Large intestine (tissue), 3 donors: Measurements from ENCODE around the gene RAD51B. TPM values are rescaled to one million over a fixed set of nuclear protein-coding genes. Genes with fewer than 3 reads are reported as not detected.

Experiments
- DNase-seq, 2 donors: peaks; one replicate each; pipeline versions ENCODE4 v3.0.0 to v3.0.0-alpha.2; 2013
- H3K27ac ChIP-seq: one replicate; pipeline ENCODE4 v1.5.1; 2013; ENCODE audit warnings: low read length
- H3K27me3 ChIP-seq: 2 replicates; pipeline ENCODE4 v1.6.1; 2013; ENCODE audit warnings: low read length; ENCODE audit not compliant: control insufficient read depth, insufficient read depth
- H3K36me3 ChIP-seq: 2 replicates; pipeline ENCODE4 v1.6.1; 2013; ENCODE audit warnings: low read length; ENCODE audit not compliant: control insufficient read depth, insufficient read depth
- H3K4me1 ChIP-seq: one replicate; pipeline ENCODE4 v1.6.1; 2013; ENCODE audit warnings: low read length; ENCODE audit not compliant: control insufficient read depth, insufficient read depth
- H3K4me3 ChIP-seq: one replicate; pipeline ENCODE4 v1.5.1; 2013; ENCODE audit warnings: low read length
- H3K9me3 ChIP-seq: one replicate; pipeline ENCODE4 v1.6.1; 2013; ENCODE audit warnings: mild to moderate bottlenecking, low read depth, low read length, moderate library complexity; ENCODE audit not compliant: control insufficient read depth
- WGBS: methylation state at CpG from one replicate; pipeline ENCODE4 v1.1.5; 2013; ENCODE audit warnings: low lambda C conversion rate; ENCODE audit not compliant: insufficient coverage; 5-methylcytosine and 5-hydroxymethylcytosine counted together
- polyA plus RNA-seq: library from polyadenylated mRNA; unstranded; fragments of 120-200 nt; gene quantifications from one replicate; pipeline ENCODE4 v1.2.1, GENCODE V29; 2013

Gene RAD51B
- polyA plus RNA-seq, 1 donor = 6.4 TPM

DNA sequence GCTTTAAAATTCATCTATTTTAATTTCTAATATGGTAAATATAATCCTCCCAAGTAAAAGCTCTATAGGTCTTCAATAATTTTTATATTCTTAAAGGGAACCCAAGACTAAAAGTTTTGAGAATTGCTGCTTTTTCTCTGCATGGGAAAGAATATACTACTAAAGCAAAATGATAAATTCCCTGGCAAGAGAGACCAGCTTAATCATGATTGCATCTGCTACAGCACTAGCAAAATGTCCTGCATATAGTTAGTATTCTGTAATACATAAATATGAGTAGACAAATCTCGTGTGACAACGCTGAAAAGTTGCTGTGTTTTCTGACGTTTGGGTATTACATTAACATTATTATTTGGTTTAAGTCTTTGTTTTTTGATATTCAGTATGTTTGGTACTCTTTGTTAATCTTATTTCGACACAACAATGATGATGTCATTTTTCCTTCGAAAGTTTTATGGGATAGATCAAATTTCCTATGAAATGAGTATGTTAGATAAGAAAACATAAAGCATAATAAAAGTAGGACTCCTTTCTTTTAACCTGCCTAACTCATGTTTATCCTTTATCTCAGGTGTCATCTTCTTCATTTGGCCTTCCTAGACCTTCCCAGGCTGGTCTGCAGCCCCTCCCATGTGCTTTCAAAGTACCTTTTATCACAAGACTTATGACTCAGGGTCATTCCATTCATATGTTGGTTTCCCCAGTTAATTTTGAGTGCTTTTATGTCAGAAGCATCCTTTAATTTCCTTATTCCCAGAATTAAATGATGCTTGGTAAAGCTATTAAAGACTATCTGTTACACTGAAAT is 321.9 kb downstream of the RAD51B start:
- peak in 1 of 2 donors; percentile 74 for DNase-seq
- WGBS = 6% methylated on average over 3 of the region's 5 CpGs
- H3K9me3 ChIP-seq = no peaks in the 10 kb centered on the region

DNA sequence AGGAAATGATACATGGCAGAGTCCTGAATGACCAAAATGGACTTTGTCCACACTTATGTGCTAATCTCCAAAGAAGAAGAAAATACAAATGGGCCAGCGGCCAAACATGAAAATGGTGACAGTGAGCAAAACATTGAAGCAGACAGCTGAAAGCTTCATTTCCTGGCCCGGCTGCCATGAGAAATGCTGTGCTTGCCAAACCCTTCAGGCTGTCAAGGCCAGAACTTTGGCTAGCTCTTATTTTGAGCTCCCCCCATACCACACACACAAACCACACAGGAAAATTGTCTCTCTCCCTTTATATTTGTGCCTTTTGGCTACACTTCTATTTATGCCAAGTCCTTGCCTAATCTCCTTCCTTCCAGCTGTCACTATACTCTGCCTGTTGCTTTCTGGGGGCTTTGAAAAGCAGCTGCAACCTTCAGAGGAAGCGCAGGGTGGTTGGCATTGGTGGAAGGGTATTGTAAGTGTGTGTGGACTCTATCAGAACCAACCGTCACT is 323.8 kb downstream of the RAD51B start:
- Histone ChIP-seq H3K36me3 (no peaks in the 10 kb centered on the region), H3K27me3 (no peaks in the 10 kb centered on the region), H3K27ac (peak overlapping the region; percentile 88), H3K4me3 (no peak overlapping the region), H3K9me3 (no peaks in the 10 kb centered on the region), H3K4me1 (peaks cover 59% of the 10 kb centered on the region)
- WGBS = 75% methylated on average over 1 of the region's 4 CpGs
- DNase-seq = peak; percentile 61 to 85

More for the DNA sequence above, 321.9 kb downstream of the RAD51B start:
- Histone ChIP-seq H3K4me3 (no peak overlapping the region), H3K4me1 (peaks cover 60% of the 10 kb centered on the region), H3K27ac (peak overlapping the region; percentile 88), H3K36me3 (no peaks in the 10 kb centered on the region), H3K27me3 (no peaks in the 10 kb centered on the region)

DNA sequence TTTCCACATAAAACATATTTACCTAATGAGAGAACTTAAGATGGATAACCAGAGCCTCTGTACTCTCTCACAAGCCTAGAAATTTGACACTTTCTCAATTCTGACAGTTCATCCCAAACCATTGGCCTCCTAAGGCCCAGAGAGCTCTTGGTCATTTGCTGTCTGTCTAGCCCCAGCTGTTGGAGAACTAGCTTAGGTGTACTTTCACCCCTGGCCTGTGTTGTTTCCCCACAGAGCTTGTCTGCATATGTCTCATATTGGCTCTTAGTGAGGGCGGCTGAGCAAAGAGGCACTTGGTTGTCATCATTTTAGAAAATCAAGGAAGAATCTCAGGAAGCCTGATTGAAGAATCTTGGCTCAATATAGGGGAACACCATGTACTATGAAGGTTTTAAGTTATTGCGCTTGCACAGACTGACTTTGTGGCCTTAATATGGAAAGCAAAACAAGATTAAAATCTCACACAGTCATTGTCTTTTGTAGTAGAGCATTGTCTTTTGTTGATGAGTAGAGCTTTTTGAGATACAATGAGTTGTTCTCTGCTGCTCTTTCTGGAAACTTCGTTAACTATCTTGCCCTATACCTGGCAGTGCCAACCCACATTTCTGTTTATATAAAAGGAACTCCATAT is 324.6 kb downstream of the RAD51B start:
- 100% methylated on average over 1 of the region's 3 CpGs for WGBS
- Histone ChIP-seq H3K4me3 (no peak overlapping the region), H3K36me3 (no peaks in the 10 kb centered on the region), H3K9me3 (peaks cover 2% of the 10 kb centered on the region), H3K27me3 (no peaks in the 10 kb centered on the region), H3K4me1 (peaks cover 59% of the 10 kb centered on the region), H3K27ac (peak overlapping the region; percentile 88)
- peak in 1 of 2 donors; percentile 65 for DNase-seq

DNA sequence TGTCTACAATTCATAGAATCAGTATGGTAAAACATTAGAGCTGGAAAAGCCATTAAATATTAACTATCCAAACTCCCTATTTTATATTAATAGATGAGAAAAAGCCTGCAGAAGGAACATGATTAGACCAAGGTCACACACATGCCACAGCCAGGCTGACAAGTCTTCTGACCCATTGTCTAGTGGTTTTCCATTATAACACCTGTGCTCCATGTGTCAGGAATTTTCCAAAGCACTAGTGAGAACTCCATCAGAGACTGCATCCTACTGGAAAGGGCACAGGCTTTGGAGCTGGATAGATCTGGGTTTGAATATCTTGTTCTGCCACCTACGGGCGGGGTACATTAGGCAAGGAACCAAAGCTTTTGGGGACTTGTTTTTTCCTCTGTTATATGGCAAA is 325.5 kb downstream of the RAD51B start:
- H3K4me3 ChIP-seq = no peak overlapping the region
- DNase-seq = peak in 1 of 2 donors; percentile 51
- H3K27ac ChIP-seq = peak overlapping the region; percentile 88
- H3K36me3 ChIP-seq = no peaks in the 10 kb centered on the region
- H3K27me3 ChIP-seq = no peaks in the 10 kb centered on the region
- no CpG with 5 or more reads among the region's 2 CpGs for WGBS
- peaks cover 2% of the 10 kb centered on the region for H3K9me3 ChIP-seq
- H3K4me1 ChIP-seq = peaks cover 50% of the 10 kb centered on the region

DNA sequence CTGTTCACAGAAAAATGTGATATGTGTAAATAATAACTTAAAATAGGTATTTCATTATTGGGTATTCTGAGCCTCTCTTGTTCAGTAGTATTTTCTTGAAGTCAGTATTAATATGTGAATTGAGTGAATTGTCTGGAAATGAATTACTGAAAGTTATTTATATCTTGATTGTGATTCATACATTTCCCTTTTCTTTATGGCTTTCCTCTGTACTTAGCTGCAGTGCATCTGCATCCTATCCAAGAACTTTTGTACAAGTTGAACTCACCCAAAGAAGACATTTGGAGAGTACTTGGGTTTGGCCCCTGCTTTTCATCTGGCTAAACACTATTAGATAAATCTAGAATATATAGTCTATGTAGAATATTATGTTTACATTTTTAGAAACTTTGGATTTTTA is 326.0 kb downstream of the RAD51B start:
- Histone ChIP-seq H3K9me3 (peaks cover 2% of the 10 kb centered on the region), H3K27me3 (no peaks in the 10 kb centered on the region), H3K36me3 (no peaks in the 10 kb centered on the region), H3K4me1 (peaks cover 45% of the 10 kb centered on the region), H3K4me3 (no peak overlapping the region), H3K27ac (no peak overlapping the region)
- DNase-seq = no peak

GRCh38 chr14:68146818-68147217 is 327.2 kb downstream of the RAD51B start:
- peaks cover 10% of the 10 kb centered on the region for H3K9me3 ChIP-seq
- no peak for DNase-seq
- 83% methylated on average over 2 of the region's 3 CpGs for WGBS

GRCh38 chr14:68147303-68147702 is 327.7 kb downstream of the RAD51B start:
- Histone ChIP-seq H3K4me3 (no peak overlapping the region), H3K36me3 (no peaks in the 10 kb centered on the region), H3K27me3 (no peaks in the 10 kb centered on the region), H3K4me1 (peaks cover 32% of the 10 kb centered on the region), H3K9me3 (peaks cover 10% of the 10 kb centered on the region), H3K27ac (no peak overlapping the region)
- no peak for DNase-seq

More at GRCh38 chr14:68146818-68147217, 327.2 kb downstream of the RAD51B start:
- no peak overlapping the region for H3K4me3 ChIP-seq
- H3K27ac ChIP-seq = no peak overlapping the region
- no peaks in the 10 kb centered on the region for H3K36me3 ChIP-seq
- H3K27me3 ChIP-seq = no peaks in the 10 kb centered on the region
- peaks cover 35% of the 10 kb centered on the region for H3K4me1 ChIP-seq

- Histone ChIP-seq H3K27ac (no peak overlapping the region), H3K9me3 (peaks cover 10% of the 10 kb centered on the region), H3K36me3 (no peaks in the 10 kb centered on the region), H3K4me3 (no peak overlapping the region), H3K4me1 (peaks cover 22% of the 10 kb centered on the region), H3K27me3 (no peaks in the 10 kb centered on the region)
- no peak for DNase-seq
- 100% methylated on average over 1 of the region's 3 CpGs for WGBS
These were observed 328.7 kb downstream of the RAD51B start for GRCh38 chr14:68148276-68148675.

- no peak for DNase-seq
- Histone ChIP-seq H3K27me3 (no peaks in the 10 kb centered on the region), H3K9me3 (peaks cover 10% of the 10 kb centered on the region), H3K27ac (no peak overlapping the region), H3K36me3 (no peaks in the 10 kb centered on the region), H3K4me1 (peaks cover 17% of the 10 kb centered on the region), H3K4me3 (no peak overlapping the region)
These were observed 329.2 kb downstream of the RAD51B start for GRCh38 chr14:68148763-68149162.

DNA sequence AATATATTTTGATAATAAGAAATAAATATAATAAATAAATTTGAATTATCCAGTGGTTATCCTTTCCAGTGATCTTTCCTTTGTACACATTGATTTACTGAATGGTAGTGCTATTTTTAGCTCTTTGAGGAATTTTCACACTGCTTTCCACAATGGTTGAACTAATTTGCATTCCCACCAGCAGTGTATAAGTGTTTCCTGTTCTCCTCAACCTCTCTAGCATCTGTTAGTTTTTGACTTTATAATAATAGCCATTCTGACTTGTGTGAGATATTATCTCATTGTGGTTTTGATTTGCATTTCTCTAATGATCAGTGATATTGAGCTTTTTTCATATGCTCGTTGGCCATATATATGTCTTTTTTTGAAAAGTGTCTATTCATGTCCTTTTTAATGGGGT is 333.7 kb downstream of the RAD51B start:
- no peak overlapping the region for H3K27ac ChIP-seq
- H3K36me3 ChIP-seq = no peaks in the 10 kb centered on the region
- WGBS = 100% methylated on average over 1 of the region's 1 CpG
- H3K9me3 ChIP-seq = peaks cover 10% of the 10 kb centered on the region
- no peaks in the 10 kb centered on the region for H3K27me3 ChIP-seq
- no peak for DNase-seq
- H3K4me3 ChIP-seq = no peak overlapping the region
- H3K4me1 ChIP-seq = peaks cover 4% of the 10 kb centered on the region
